ENCODE results near the gene NPIPA1.
"Not testable (repeated sequence)": the region's sequence is repeated elsewhere in the genome, so short reads cannot be mapped to it uniquely, and the experiment has no call there.

NPIPA1 gene

DNA sequence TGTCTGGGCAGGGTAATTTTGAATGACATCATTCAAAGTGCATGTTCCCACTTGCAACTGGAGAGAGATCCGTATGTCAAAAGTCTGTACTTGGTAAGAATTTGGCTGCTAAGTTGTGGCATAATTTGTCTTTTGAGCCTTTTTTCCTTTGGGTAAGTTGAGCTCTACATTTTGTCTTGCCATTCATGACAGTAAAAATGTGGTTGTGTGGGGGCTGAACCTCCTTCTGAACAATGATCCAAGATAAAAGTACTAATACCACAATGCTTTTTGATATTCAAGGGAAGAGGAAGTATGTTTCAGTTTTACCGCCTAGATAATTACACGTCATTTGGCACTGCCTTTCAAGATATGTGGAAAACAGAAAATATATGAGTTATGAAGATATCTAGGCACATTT, 5.4 kb downstream of the NPIPA1 start:
- H3K18ac ChIP-seq (ENCODE audit: low read length); H3K27ac ChIP-seq (replicated peaks; ENCODE audit: low read length); H4K91ac ChIP-seq (ENCODE audit: low read depth, low read length, poor library complexity); H3K4me2 ChIP-seq (ENCODE audit: insufficient read depth, low read length, poor library complexity, severe bottlenecking); H2BK120ac ChIP-seq (ENCODE audit: low read depth, low read length); H4K8ac ChIP-seq (ENCODE audit: low read depth, low read length); H3K4me3 ChIP-seq (ENCODE audit: low read length in 2 of 2); H2BK5ac ChIP-seq (ENCODE audit: low read length); H3K14ac ChIP-seq (ENCODE audit: low read length); H3K27me3 ChIP-seq (ENCODE audit: control insufficient read depth in 3 of 3, insufficient read depth in 3 of 3, low read depth in 1 of 3, low read length in 3 of 3); DNase-seq (ENCODE audit: low spot score); H3K79me1 ChIP-seq (ENCODE audit: low read depth, low read length); H2AFZ ChIP-seq (ENCODE audit: low read length); H3K4ac ChIP-seq (ENCODE audit: low read length); H3K9ac ChIP-seq (ENCODE audit: low read depth, low read length, poor library complexity); H2BK12ac ChIP-seq (ENCODE audit: low read length); H2AK5ac ChIP-seq (ENCODE audit: low read depth, low read length); H3K36me3 ChIP-seq (replicated peaks in 1 of 2; ENCODE audit: control insufficient read depth in 2 of 2, insufficient read depth in 2 of 2, low read length in 2 of 2); H3K4me1 ChIP-seq (ENCODE audit: control insufficient read depth in 2 of 2, insufficient read depth in 1 of 2, low read depth in 1 of 2, low read length in 2 of 2); H2BK15ac ChIP-seq (ENCODE audit: low read length); H3K23ac ChIP-seq (ENCODE audit: low read depth, low read length, poor library complexity); H3K9me3 ChIP-seq (replicated peaks in 1 of 2; ENCODE audit: control insufficient read depth in 2 of 2, insufficient read depth in 1 of 2, low read depth in 1 of 2, low read length in 2 of 2): not testable (repeated sequence)
- WGBS, 2 donors (ENCODE audit: extremely low coverage in 2 of 2, insufficient read length in 2 of 2, insufficient replicate concordance in 1 of 2), result no CpG with 5 or more reads among the region's 3 CpGs

DNA sequence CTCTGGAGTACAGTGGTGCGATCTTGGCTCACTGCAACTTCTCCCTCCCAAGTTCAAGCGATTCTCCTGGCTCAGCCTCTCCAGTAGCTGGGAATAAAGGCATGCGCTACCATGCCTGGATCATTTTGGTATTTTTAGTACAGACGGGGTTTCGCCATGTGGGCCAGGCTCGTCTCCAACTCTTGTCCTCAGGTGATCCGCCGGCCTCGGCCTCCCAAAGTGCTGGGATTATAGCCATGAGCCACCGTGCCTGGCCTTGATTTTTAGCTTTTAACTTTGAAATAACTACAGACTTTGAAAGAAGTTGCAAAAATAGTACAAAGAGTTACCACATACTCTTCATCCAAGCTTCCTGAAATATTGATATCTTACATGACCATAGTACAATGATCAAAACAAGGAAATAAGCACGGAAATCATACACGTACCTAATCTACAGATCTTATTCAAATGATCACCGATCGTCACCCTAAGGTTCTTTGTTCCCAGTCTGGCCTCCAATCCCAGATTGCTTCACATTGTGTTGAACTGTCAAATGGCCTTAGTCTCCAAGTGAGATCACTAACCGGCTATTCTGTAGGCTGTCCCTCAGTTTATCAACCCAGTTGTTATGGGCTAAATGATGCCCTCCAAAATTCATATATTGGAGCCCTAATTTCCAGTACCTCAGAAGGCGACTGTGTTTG, 18.4 kb downstream of the NPIPA1 start:
- H3K9ac ChIP-seq (ENCODE audit: low read depth, low read length, poor library complexity), result no peak overlapping the region
- H3K36me3 ChIP-seq (replicated peaks in 1 of 2; ENCODE audit: control insufficient read depth in 2 of 2, insufficient read depth in 2 of 2, low read length in 2 of 2), result no peaks in the 10 kb centered on the region
- no peaks in the 10 kb centered on the region for H3K4me1 ChIP-seq (ENCODE audit: control insufficient read depth in 2 of 2, insufficient read depth in 1 of 2, low read depth in 1 of 2, low read length in 2 of 2)
- no peaks in the 10 kb centered on the region for H3K9me3 ChIP-seq (replicated peaks in 1 of 2; ENCODE audit: control insufficient read depth in 2 of 2, insufficient read depth in 1 of 2, low read depth in 1 of 2, low read length in 2 of 2)
- no peak overlapping the region for H3K23ac ChIP-seq (ENCODE audit: low read depth, low read length, poor library complexity)
- H3K18ac ChIP-seq (ENCODE audit: low read length), result no peak overlapping the region
- DNase-seq (ENCODE audit: low spot score), result no peak
- no peaks in the 10 kb centered on the region for H3K27me3 ChIP-seq (ENCODE audit: control insufficient read depth in 3 of 3, insufficient read depth in 3 of 3, low read depth in 1 of 3, low read length in 3 of 3)
- no peak overlapping the region for H2BK120ac ChIP-seq (ENCODE audit: low read depth, low read length)
- no peak overlapping the region for H2AK5ac ChIP-seq (ENCODE audit: low read depth, low read length)
- WGBS, 2 donors (ENCODE audit: extremely low coverage in 2 of 2, insufficient read length in 2 of 2, insufficient replicate concordance in 1 of 2), result no CpG with 5 or more reads among the region's 16 CpGs
- no peak overlapping the region for H4K8ac ChIP-seq (ENCODE audit: low read depth, low read length)
- no peak overlapping the region for H3K4me3 ChIP-seq (ENCODE audit: low read length in 2 of 2)
- no peak overlapping the region for H3K14ac ChIP-seq (ENCODE audit: low read length)
- no peaks in the 10 kb centered on the region for H3K79me1 ChIP-seq (ENCODE audit: low read depth, low read length)
- H4K91ac ChIP-seq (ENCODE audit: low read depth, low read length, poor library complexity), result no peak overlapping the region
- no peak overlapping the region for H3K4me2 ChIP-seq (ENCODE audit: insufficient read depth, low read length, poor library complexity, severe bottlenecking)
- H3K27ac ChIP-seq (replicated peaks; ENCODE audit: low read length), result no peak overlapping the region
- no peak overlapping the region for H2BK15ac ChIP-seq (ENCODE audit: low read length)
- H2BK12ac ChIP-seq (ENCODE audit: low read length), result no peak overlapping the region
- H3K4ac ChIP-seq (ENCODE audit: low read length), result no peak overlapping the region
- no peak overlapping the region for H2BK5ac ChIP-seq (ENCODE audit: low read length)
- no peak overlapping the region for H2AFZ ChIP-seq (ENCODE audit: low read length)

DNA sequence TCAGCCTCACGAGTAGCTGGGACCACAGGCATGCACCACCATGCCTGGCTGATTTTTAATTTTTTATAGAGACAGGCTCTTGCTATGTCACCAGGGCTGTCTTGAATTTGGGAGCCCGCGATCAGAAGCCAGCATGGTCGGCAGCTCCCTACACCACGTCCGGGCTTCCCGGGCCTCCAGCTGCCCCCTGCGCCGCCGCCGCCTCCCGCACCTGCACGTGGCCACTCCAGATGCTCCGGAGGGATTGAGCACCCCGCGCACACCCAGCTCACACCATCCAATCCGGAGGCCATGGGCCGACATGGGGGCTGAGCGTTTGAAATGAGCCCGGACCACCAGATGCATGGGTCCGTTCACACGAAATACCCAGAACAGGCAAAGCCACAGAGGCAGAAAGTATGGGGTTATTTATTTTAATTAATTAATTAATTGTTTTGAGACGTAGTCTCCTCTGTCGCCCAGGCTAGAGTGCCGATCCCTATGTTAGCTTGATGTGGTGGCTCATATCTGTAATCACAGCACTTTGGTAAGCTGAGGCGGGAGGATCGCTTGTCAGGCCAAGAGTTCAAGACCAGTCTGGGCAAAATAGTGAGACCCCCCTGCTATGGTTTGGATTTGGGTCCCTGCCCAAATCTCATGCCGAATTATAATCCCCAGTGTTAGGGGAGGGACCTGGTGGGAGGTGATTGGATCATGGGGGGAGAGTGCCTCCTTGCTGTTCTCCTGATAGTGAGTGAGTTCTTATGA, 20.5 kb downstream of the NPIPA1 start:
- Histone ChIP-seq H3K4me1 (ENCODE audit: control insufficient read depth in 2 of 2, insufficient read depth in 1 of 2, low read depth in 1 of 2, low read length in 2 of 2) (no peaks in the 10 kb centered on the region), H3K27me3 (ENCODE audit: control insufficient read depth in 3 of 3, insufficient read depth in 3 of 3, low read depth in 1 of 3, low read length in 3 of 3) (no peaks in the 10 kb centered on the region), H3K36me3 (replicated peaks in 1 of 2; ENCODE audit: control insufficient read depth in 2 of 2, insufficient read depth in 2 of 2, low read length in 2 of 2) (no peaks in the 10 kb centered on the region), H3K9ac (ENCODE audit: low read depth, low read length, poor library complexity) (no peak overlapping the region), H2BK15ac (ENCODE audit: low read length) (no peak overlapping the region), H3K14ac (ENCODE audit: low read length) (peak overlapping the region; percentile 39), H3K4me3 (ENCODE audit: low read length in 2 of 2) (no peak overlapping the region), H4K91ac (ENCODE audit: low read depth, low read length, poor library complexity) (no peak overlapping the region), H3K79me1 (ENCODE audit: low read depth, low read length) (no peaks in the 10 kb centered on the region), H3K4me2 (ENCODE audit: insufficient read depth, low read length, poor library complexity, severe bottlenecking) (no peak overlapping the region), H3K23ac (ENCODE audit: low read depth, low read length, poor library complexity) (peak overlapping the region; percentile 49), H3K9me3 (replicated peaks in 1 of 2; ENCODE audit: control insufficient read depth in 2 of 2, insufficient read depth in 1 of 2, low read depth in 1 of 2, low read length in 2 of 2) (no peaks in the 10 kb centered on the region), H2BK5ac (ENCODE audit: low read length) (no peak overlapping the region), H3K4ac (ENCODE audit: low read length) (no peak overlapping the region), H2BK120ac (ENCODE audit: low read depth, low read length) (no peak overlapping the region), H4K8ac (ENCODE audit: low read depth, low read length) (no peak overlapping the region), H2BK12ac (ENCODE audit: low read length) (peak overlapping the region; percentile 75), H2AFZ (ENCODE audit: low read length) (no peak overlapping the region), H3K18ac (ENCODE audit: low read length) (peak overlapping the region; percentile 38), H3K27ac (replicated peaks; ENCODE audit: low read length) (no peak overlapping the region), H2AK5ac (ENCODE audit: low read depth, low read length) (peak overlapping the region; percentile 53)
- no peak for DNase-seq (ENCODE audit: low spot score)
- WGBS, 2 donors (ENCODE audit: extremely low coverage in 2 of 2, insufficient read length in 2 of 2, insufficient replicate concordance in 1 of 2), result no CpG with 5 or more reads among the region's 28 CpGs

DNA sequence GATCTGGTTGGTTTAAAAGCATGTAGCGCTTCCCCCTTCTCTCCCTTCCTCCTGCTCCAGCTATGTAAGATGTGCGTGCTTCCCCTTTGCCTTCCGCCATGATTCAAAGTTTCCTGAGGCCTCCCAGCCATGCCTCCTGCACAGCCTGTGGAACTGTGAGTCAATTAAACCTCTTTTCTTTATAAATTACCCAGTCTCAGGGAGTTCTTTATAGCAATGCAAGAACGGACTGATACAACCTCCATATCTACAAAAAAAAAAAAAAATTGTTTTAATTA, 21.0 kb downstream of the NPIPA1 start:
- H3K9me3 ChIP-seq (replicated peaks in 1 of 2; ENCODE audit: control insufficient read depth in 2 of 2, insufficient read depth in 1 of 2, low read depth in 1 of 2, low read length in 2 of 2), result no peaks in the 10 kb centered on the region
- H2BK15ac ChIP-seq (ENCODE audit: low read length), result no peak overlapping the region
- H2BK5ac ChIP-seq (ENCODE audit: low read length), result no peak overlapping the region
- no peak overlapping the region for H4K91ac ChIP-seq (ENCODE audit: low read depth, low read length, poor library complexity)
- H3K79me1 ChIP-seq (ENCODE audit: low read depth, low read length), result no peaks in the 10 kb centered on the region
- no peak overlapping the region for H2AFZ ChIP-seq (ENCODE audit: low read length)
- H3K4ac ChIP-seq (ENCODE audit: low read length), result no peak overlapping the region
- no peaks in the 10 kb centered on the region for H3K36me3 ChIP-seq (replicated peaks in 1 of 2; ENCODE audit: control insufficient read depth in 2 of 2, insufficient read depth in 2 of 2, low read length in 2 of 2)
- H3K23ac ChIP-seq (ENCODE audit: low read depth, low read length, poor library complexity), result no peak overlapping the region
- no peaks in the 10 kb centered on the region for H3K27me3 ChIP-seq (ENCODE audit: control insufficient read depth in 3 of 3, insufficient read depth in 3 of 3, low read depth in 1 of 3, low read length in 3 of 3)
- no CpG with 5 or more reads among the region's 4 CpGs for whole genome bisulfite sequencing, 2 donors (ENCODE audit: extremely low coverage in 2 of 2, insufficient read length in 2 of 2, insufficient replicate concordance in 1 of 2)
- H2AK5ac ChIP-seq (ENCODE audit: low read depth, low read length), result no peak overlapping the region
- no peak overlapping the region for H3K18ac ChIP-seq (ENCODE audit: low read length)
- no peak for DNase-seq (ENCODE audit: low spot score)
- H3K9ac ChIP-seq (ENCODE audit: low read depth, low read length, poor library complexity), result no peak overlapping the region
- no peak overlapping the region for H3K14ac ChIP-seq (ENCODE audit: low read length)
- no peak overlapping the region for H3K4me3 ChIP-seq (ENCODE audit: low read length in 2 of 2)
- no peak overlapping the region for H4K8ac ChIP-seq (ENCODE audit: low read depth, low read length)
- no peak overlapping the region for H3K4me2 ChIP-seq (ENCODE audit: insufficient read depth, low read length, poor library complexity, severe bottlenecking)
- no peak overlapping the region for H2BK120ac ChIP-seq (ENCODE audit: low read depth, low read length)
- H3K27ac ChIP-seq (replicated peaks; ENCODE audit: low read length), result no peak overlapping the region
- no peak overlapping the region for H2BK12ac ChIP-seq (ENCODE audit: low read length)
- H3K4me1 ChIP-seq (ENCODE audit: control insufficient read depth in 2 of 2, insufficient read depth in 1 of 2, low read depth in 1 of 2, low read length in 2 of 2), result no peaks in the 10 kb centered on the region
